Ishikawa (cell line): ENCODE data around the gene CCL23.

Experiments used
- CEBPB ChIP-seq: IDR thresholded peaks from 2 replicates; pipeline ENCODE4 v1.6.1; 2012
- CREB1 ChIP-seq: IDR thresholded peaks from 2 replicates; pipeline ENCODE4 v1.6.1; 2012; ENCODE audit warnings: low read depth
- EGR1 ChIP-seq: IDR thresholded peaks from 2 replicates; pipeline ENCODE4 v1.6.1; 2012
- EP300 ChIP-seq: IDR thresholded peaks from 2 replicates; pipeline ENCODE4 v1.6.1; 2012; ENCODE audit warnings: borderline replicate concordance
- FOXM1 ChIP-seq: IDR thresholded peaks from 2 replicates; pipeline ENCODE4 v1.6.1; 2012; ENCODE audit warnings: low read depth, borderline replicate concordance
- NFIC ChIP-seq: IDR thresholded peaks from 2 replicates; pipeline ENCODE4 v1.6.1; 2012
- RAD21 ChIP-seq: IDR thresholded peaks from 2 replicates; pipeline ENCODE4 v1.6.1; 2012; ENCODE audit warnings: low read depth
- TAF1 ChIP-seq: IDR thresholded peaks from 2 replicates; pipeline ENCODE4 v1.6.1; 2012; ENCODE audit warnings: low read depth, mild to moderate bottlenecking
- TCF12 ChIP-seq: IDR thresholded peaks from 2 replicates; pipeline ENCODE4 v1.6.1; 2012; ENCODE audit warnings: low read depth
- TEAD4 ChIP-seq: IDR thresholded peaks from 2 replicates; pipeline ENCODE4 v1.6.1; 2012
- YY1 ChIP-seq: IDR thresholded peaks from 2 replicates; pipeline ENCODE4 v1.6.1; 2012; ENCODE audit warnings: low read depth
- ZBTB7A ChIP-seq: IDR thresholded peaks from 2 replicates; pipeline ENCODE4 v1.6.1; 2012; ENCODE audit warnings: low read depth
- TF ChIP-seq, protein P1 (sequence below): IDR thresholded peaks from 2 replicates; pipeline ENCODE4 v1.6.1; 2012
- TF ChIP-seq, protein P2 (sequence below): IDR thresholded peaks from 2 replicates; pipeline ENCODE4 v1.6.1; 2012
- TF ChIP-seq, protein P3 (sequence below): IDR thresholded peaks from 2 replicates; pipeline ENCODE4 v1.6.1; 2012; ENCODE audit warnings: low read depth, mild to moderate bottlenecking

Gene CCL23

DNA sequence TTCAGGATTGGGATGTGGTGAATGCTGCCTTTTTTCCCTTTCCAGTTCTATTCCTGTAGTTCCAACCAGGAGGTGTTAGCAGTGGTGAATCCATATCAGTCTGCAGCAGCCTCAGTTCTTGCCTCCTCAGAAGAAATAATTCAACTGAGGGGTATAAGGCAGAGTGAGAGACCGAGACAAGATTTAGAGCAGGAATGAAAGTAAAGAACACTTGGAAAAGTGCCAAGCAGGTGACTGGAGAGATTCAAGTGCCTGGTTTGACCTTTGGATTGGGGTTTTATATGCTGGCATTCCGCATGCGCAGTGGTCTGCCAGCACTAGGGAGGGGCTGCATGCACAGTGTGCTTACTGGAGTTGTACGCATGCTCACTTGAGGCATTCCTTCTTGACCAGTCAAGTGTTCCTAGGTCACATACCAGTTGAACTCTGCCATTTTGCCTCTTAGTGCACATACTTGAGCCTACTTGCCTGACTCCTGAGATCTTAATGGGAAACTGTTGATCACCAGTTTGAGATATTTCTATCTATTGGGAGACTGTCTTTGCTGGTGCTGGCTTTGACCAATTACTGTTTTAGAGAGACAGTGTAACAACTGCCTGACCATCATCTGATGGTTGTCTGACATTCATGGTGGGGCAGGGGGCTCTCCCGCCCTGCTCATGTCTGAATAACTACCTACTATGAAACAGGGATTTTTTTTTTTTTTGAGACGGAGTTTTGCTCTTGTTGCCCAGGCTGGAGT, 15.7 kb downstream of the CCL23 start:
- TF ChIP-seq CREB1 (no peak), ZBTB7A (no peak), CEBPB (no peak), TAF1 (no peak), EP300 (no peak), TCF12 (no peak)

DNA sequence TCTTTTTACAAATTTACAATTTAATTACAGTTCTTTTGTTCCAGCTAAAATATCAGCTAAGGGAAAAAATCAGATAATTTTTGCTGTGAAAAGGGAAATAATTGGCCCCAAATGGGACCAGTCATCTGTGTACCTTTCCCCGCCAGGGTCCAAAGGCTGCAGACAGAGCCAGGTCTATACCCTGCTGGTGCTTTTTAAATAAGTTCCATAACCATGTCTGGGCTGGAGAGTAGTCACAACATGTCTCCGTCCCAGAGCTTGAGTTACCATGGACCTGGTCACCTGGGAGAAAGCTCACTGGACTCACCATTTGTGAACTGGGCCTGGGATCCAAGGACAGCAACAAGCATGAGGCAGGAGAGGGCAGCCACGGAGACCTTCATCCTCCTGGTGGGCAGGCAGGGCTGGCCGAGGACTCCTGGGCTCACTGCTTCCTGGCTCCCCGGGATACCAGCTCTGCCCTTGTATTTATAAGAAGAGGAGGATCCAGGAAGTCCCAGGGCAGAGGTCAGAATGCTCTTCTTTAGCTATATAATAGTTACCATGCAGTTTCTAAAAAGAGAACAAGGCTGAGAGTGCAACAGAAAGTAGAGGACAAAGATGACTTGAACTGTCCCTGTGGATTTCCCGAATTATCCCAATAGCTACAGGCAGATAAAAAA, 16.5 kb downstream of the CCL23 start, which contains the start of gene CCL15:
Gene CCL15, minus strand, starts transcription at position 444 of the 662 bp plus-strand sequence. Its CDS starts 61 bp downstream, at position 383.
- TF ChIP-seq EGR1 (no peak), TCF12 (no peak)

DNA sequence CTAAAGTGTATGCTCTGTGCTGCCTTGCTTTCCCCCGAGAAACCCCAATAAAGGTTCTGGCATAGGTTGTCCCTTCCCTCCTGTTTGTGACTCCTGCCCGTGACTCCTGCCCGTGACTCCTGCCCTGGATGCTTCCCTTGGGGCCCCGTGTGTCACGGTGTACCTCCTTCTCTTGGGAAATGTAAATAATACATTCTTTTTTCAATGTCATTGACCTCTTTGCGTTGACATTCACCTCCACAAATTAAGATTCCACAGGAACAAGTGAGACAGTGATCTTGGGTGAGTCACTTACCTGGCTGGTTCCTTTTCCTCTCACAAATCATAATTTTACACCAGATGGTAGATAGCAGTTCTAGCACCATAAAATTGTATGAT, 17.1 kb downstream of the CCL23 start:
- TF ChIP-seq TCF12 (no peak), FOXM1 (no peak), EGR1 (no peak), ZBTB7A (no peak), YY1 (no peak), CEBPB (no peak), TEAD4 (no peak), NFIC (no peak), TAF1 (no peak)
- TF ChIP-seq, protein P1, sequence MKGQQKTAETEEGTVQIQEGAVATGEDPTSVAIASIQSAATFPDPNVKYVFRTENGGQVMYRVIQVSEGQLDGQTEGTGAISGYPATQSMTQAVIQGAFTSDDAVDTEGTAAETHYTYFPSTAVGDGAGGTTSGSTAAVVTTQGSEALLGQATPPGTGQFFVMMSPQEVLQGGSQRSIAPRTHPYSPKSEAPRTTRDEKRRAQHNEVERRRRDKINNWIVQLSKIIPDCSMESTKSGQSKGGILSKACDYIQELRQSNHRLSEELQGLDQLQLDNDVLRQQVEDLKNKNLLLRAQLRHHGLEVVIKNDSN: no peak
- TF ChIP-seq, protein P2, sequence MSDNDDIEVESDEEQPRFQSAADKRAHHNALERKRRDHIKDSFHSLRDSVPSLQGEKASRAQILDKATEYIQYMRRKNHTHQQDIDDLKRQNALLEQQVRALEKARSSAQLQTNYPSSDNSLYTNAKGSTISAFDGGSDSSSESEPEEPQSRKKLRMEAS: no peak
- TF ChIP-seq, protein P3, sequence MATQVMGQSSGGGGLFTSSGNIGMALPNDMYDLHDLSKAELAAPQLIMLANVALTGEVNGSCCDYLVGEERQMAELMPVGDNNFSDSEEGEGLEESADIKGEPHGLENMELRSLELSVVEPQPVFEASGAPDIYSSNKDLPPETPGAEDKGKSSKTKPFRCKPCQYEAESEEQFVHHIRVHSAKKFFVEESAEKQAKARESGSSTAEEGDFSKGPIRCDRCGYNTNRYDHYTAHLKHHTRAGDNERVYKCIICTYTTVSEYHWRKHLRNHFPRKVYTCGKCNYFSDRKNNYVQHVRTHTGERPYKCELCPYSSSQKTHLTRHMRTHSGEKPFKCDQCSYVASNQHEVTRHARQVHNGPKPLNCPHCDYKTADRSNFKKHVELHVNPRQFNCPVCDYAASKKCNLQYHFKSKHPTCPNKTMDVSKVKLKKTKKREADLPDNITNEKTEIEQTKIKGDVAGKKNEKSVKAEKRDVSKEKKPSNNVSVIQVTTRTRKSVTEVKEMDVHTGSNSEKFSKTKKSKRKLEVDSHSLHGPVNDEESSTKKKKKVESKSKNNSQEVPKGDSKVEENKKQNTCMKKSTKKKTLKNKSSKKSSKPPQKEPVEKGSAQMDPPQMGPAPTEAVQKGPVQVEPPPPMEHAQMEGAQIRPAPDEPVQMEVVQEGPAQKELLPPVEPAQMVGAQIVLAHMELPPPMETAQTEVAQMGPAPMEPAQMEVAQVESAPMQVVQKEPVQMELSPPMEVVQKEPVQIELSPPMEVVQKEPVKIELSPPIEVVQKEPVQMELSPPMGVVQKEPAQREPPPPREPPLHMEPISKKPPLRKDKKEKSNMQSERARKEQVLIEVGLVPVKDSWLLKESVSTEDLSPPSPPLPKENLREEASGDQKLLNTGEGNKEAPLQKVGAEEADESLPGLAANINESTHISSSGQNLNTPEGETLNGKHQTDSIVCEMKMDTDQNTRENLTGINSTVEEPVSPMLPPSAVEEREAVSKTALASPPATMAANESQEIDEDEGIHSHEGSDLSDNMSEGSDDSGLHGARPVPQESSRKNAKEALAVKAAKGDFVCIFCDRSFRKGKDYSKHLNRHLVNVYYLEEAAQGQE: no peak

DNA sequence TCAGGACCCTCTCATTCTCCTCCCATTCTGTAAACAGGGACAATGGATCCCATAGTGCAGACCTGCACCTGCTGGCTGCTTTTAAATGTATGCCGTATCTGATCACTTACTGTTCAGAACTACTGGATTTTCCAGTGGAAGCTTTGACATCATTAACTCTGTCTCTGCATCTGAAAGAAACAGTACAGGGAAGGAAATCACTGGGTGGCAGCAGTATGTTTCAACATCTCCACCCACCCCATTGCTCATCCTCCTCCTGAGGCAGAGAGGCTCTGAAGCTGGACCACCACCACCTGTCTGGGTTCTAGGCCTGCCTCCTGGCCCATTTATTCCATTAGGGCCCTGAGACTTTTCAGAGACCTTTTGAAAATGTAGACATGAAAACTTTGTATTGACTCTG, 19.0 kb downstream of the CCL23 start:
- no peak for TF ChIP-seq EP300
- no peak for TF ChIP-seq NFIC
- TF ChIP-seq EGR1: no peak
- TF ChIP-seq, protein P3: no peak
- no peak for TF ChIP-seq RAD21
- no peak for TF ChIP-seq YY1
- TF ChIP-seq TCF12: no peak
- TF ChIP-seq TEAD4: no peak
- TF ChIP-seq FOXM1: no peak
- TF ChIP-seq, protein P1: no peak
- no peak for TF ChIP-seq CREB1
- no peak for TF ChIP-seq CEBPB
- TF ChIP-seq TAF1: no peak
- TF ChIP-seq, protein P2: no peak
- TF ChIP-seq ZBTB7A: no peak

DNA sequence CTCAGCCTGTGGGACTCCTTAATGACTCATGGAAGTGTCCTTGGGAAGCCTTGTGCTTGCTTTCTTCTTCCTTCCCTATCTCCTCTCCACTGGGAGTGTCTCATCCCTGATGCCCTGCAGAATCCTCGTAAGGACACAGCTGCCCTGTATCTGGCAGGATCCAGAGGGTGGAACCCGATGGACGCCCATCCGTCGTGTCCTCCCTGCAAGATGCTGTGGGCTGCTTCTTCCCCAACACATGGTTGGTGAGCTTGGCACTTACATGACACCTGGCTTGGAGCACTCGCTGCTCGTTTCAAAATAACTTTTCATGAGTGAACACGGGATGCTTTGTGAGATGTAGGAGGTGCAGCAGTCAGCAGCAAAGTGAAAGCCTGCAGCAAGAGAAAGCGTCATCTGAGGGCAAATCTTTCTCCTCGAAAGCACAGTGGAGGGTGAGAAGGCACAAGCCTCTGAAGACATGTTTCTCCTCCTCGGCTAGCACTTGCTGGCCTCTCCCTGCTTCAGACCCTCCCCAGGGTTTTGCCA, 19.7 kb downstream of the CCL23 start:
- TF ChIP-seq, protein P2: no peak
- TF ChIP-seq EP300 (no peak), NFIC (no peak), TEAD4 (no peak), EGR1 (no peak), RAD21 (no peak), CEBPB (no peak), ZBTB7A (no peak), CREB1 (no peak), TCF12 (no peak), FOXM1 (no peak), YY1 (no peak), TAF1 (no peak)
- TF ChIP-seq, protein P3: no peak
- TF ChIP-seq, protein P1: no peak
